H1 (cell line): Measurements from ENCODE around the gene WBP4. TPM values are rescaled to one million over a fixed set of nuclear protein-coding genes. Genes with fewer than 3 reads are reported as not detected.

ENCODE experiments used
- CTCF ChIA-PET: fragments of 300-600 bp; sonication (Branson Sonifier 250); formaldehyde crosslinking; loops from one replicate; lab custom pipeline; 2021; ENCODE audit not compliant: partially characterized antibody; lab: Charles Lee
- POLR2A ChIA-PET: fragments of 300-600 bp; sonication (Branson Sonifier 250); formaldehyde crosslinking; loops from one replicate; lab custom pipeline; 2021; ENCODE audit warnings: inconsistent platforms; ENCODE audit not compliant: partially characterized antibody; lab: Charles Lee
- DNase-seq, 2 experiments: peaks; one replicate each; pipeline versions ENCODE4 v3.0.0 to v3.0.0-alpha.2; 2010 to 2022; ENCODE audit warnings: low spot score in 2 of 2, low read depth in 1 of 2, mixed read lengths in 1 of 2
- FAIRE-seq: peaks from 2 replicates; lab custom pipeline; 2011; peaks lifted over from hg19 to GRCh38; lab: Jason Lieb, UNC
- H2AFZ ChIP-seq: 2 replicates; pipeline ENCODE4 v1.8.1; 2012; ENCODE audit warnings: low read length, inconsistent platforms
- H2AK5ac ChIP-seq: 2 replicates; pipeline ENCODE4 v1.6.1; 2013; ENCODE audit warnings: low read depth, low read length
- H2BK120ac ChIP-seq: replicated peaks from 2 replicates; pipeline ENCODE3; 2013; ENCODE audit warnings: low read depth, low read length, inconsistent platforms
- H2BK12ac ChIP-seq: 2 replicates; pipeline ENCODE4 v1.6.1; 2013; ENCODE audit warnings: low read depth, low read length
- H2BK15ac ChIP-seq: 2 replicates; pipeline ENCODE4 v1.6.1; 2013; ENCODE audit warnings: low read length
- H2BK20ac ChIP-seq: 2 replicates; pipeline ENCODE4 v1.6.1; 2013; ENCODE audit warnings: low read length
- H2BK5ac ChIP-seq: 2 replicates; pipeline ENCODE4 v1.6.1; 2013; ENCODE audit warnings: low read depth, low read length
- H3K14ac ChIP-seq: 2 replicates; pipeline ENCODE4 v1.6.1; 2013; ENCODE audit warnings: inconsistent platforms; ENCODE audit not compliant: insufficient read length
- H3K18ac ChIP-seq: 2 replicates; pipeline ENCODE4 v1.6.1; 2013; ENCODE audit warnings: low read length; ENCODE audit errors: extremely low read depth
- H3K23ac ChIP-seq: 2 replicates; pipeline ENCODE4 v1.6.1; 2013; ENCODE audit warnings: inconsistent platforms; ENCODE audit not compliant: insufficient read length
- H3K23me2 ChIP-seq: 2 replicates; pipeline ENCODE4 v1.6.1; 2013; ENCODE audit warnings: low read depth, low read length
- H3K27ac ChIP-seq: 2 replicates; pipeline ENCODE4 v1.6.1; 2011; ENCODE audit warnings: low read depth, low read length, inconsistent platforms
- H3K27me3 ChIP-seq, 4 experiments: replicated peaks in 1 of 4; 1 replicate in 1 of 4; 2 replicates in 3 of 4; pipeline versions ENCODE4 v1.6.1 to v1.8.1; 2011 to 2013; ENCODE audit warnings: low read length in 3 of 4, mild to moderate bottlenecking in 3 of 4, inconsistent platforms in 2 of 4, mixed read lengths in 2 of 4, moderate library complexity in 1 of 4; ENCODE audit not compliant: control insufficient read depth in 3 of 4, insufficient read depth in 3 of 4; ENCODE audit errors: extremely low read depth in 1 of 4
- H3K36me3 ChIP-seq, 4 experiments: 2 replicates each; pipeline versions ENCODE4 v1.6.1 to v1.8.1; 2011 to 2013; ENCODE audit warnings: mild to moderate bottlenecking in 4 of 4, low read length in 3 of 4, moderate library complexity in 2 of 4, control low read depth in 1 of 4, inconsistent platforms in 1 of 4; ENCODE audit not compliant: insufficient read depth in 4 of 4, control insufficient read depth in 2 of 4
- H3K4ac ChIP-seq: replicated peaks from 2 replicates; pipeline ENCODE3; 2013; ENCODE audit warnings: low read length, low read depth, mixed read lengths, inconsistent platforms; ENCODE audit not compliant: insufficient read length
- H3K4me1 ChIP-seq, 4 experiments: replicated peaks in 1 of 4; 1 replicate in 1 of 4; 2 replicates in 3 of 4; pipeline versions ENCODE4 v1.6.1 to v1.8.1; 2011 to 2013; ENCODE audit warnings: low read length in 3 of 4, inconsistent platforms in 2 of 4, mixed read lengths in 1 of 4; ENCODE audit not compliant: insufficient read depth in 4 of 4, control insufficient read depth in 3 of 4
- H3K4me2 ChIP-seq, 2 experiments: 2 replicates each; pipeline versions ENCODE4 v1.6.1 to v1.8.1; 2011 to 2013; ENCODE audit warnings: low read depth in 2 of 2, low read length in 2 of 2, control low read depth in 1 of 2, inconsistent platforms in 1 of 2, mild to moderate bottlenecking in 1 of 2; ENCODE audit not compliant: insufficient read depth in 1 of 2
- H3K4me3 ChIP-seq, 4 experiments: fragments of 200-600, 300-600 bp in 1 of 4; sonication (generic), shearing (Covaris generic), sonication (Bioruptor Twin) in 1 of 4; 2 replicates each; pipeline versions ENCODE4 v1.5.1 to v1.8.1; 2011 to 2016; ENCODE audit warnings: low read length in 4 of 4, low read depth in 3 of 4, control low read depth in 2 of 4, inconsistent platforms in 2 of 4, mild to moderate bottlenecking in 2 of 4, mixed read lengths in 1 of 4, moderate library complexity in 1 of 4; ENCODE audit not compliant: insufficient read depth in 2 of 4; ENCODE audit errors: extremely low read depth in 1 of 4
- H3K56ac ChIP-seq: replicated peaks from 2 replicates; pipeline ENCODE3; 2013; ENCODE audit warnings: low read depth, mild to moderate bottlenecking, mixed read lengths, low read length, inconsistent platforms; ENCODE audit not compliant: insufficient read length
- H3K79me1 ChIP-seq: 2 replicates; pipeline ENCODE4 v1.6.1; 2013; ENCODE audit warnings: low read depth, low read length, control low read depth
- H3K79me2 ChIP-seq, 2 experiments: 2 replicates each; pipeline versions ENCODE4 v1.6.1 to v1.8.1; 2012 to 2013; ENCODE audit warnings: low read length in 2 of 2, mild to moderate bottlenecking in 2 of 2, inconsistent platforms in 1 of 2; ENCODE audit not compliant: insufficient read depth in 2 of 2, control insufficient read depth in 1 of 2
- H3K9ac ChIP-seq, 4 experiments: replicated peaks in 1 of 4; 1 replicate in 1 of 4; 2 replicates in 3 of 4; pipeline versions ENCODE4 v1.6.1 to v1.8.1; 2011 to 2013; ENCODE audit warnings: low read depth in 3 of 4, low read length in 3 of 4, control low read depth in 2 of 4, mild to moderate bottlenecking in 2 of 4, moderate library complexity in 2 of 4, inconsistent platforms in 1 of 4; ENCODE audit errors: extremely low read depth in 1 of 4
- H3K9me3 ChIP-seq, 2 experiments: 2 replicates each; pipeline versions ENCODE4 v1.6.1 to v1.8.1; 2012 to 2013; ENCODE audit warnings: mild to moderate bottlenecking in 2 of 2, moderate library complexity in 2 of 2, control low read depth in 1 of 2, inconsistent platforms in 1 of 2, low read depth in 1 of 2, low read length in 1 of 2, mixed read lengths in 1 of 2; ENCODE audit not compliant: insufficient read depth in 2 of 2
- H4K20me1 ChIP-seq, 2 experiments: replicated peaks in 1 of 2; 2 replicates each; pipeline versions ENCODE3 to v1.8.1; 2011 to 2013; ENCODE audit warnings: inconsistent platforms in 2 of 2, low read length in 2 of 2, mild to moderate bottlenecking in 1 of 2; ENCODE audit not compliant: insufficient read depth in 2 of 2, control insufficient read depth in 1 of 2
- H4K5ac ChIP-seq: 2 replicates; pipeline ENCODE4 v1.6.1; 2013; ENCODE audit warnings: low read length, low read depth, mixed read lengths, inconsistent platforms; ENCODE audit not compliant: insufficient read length
- H4K8ac ChIP-seq: 2 replicates; pipeline ENCODE4 v1.8.0; 2013; ENCODE audit warnings: mild to moderate bottlenecking, moderate library complexity, low read length, inconsistent platforms; ENCODE audit not compliant: insufficient read depth; ENCODE audit errors: extremely low read depth
- H4K91ac ChIP-seq: replicated peaks from 2 replicates; pipeline ENCODE3; 2013; ENCODE audit warnings: low read length, mixed read lengths, inconsistent platforms; ENCODE audit not compliant: insufficient read length
- ATF2 ChIP-seq: IDR thresholded peaks from 2 replicates; pipeline ENCODE4 v1.6.1; 2012; ENCODE audit warnings: low read length, inconsistent platforms
- BACH1 ChIP-seq: IDR thresholded peaks from 2 replicates; pipeline ENCODE4 v1.6.1; 2012; ENCODE audit warnings: low read length, improper control_type of control experiment
- CEBPB ChIP-seq: IDR thresholded peaks from 2 replicates; pipeline ENCODE4 v1.6.1; 2012; ENCODE audit warnings: low read depth, low read length
- CTCF ChIP-seq, 3 experiments: IDR thresholded peaks; 1 replicate in 2 of 3; 2 replicates in 1 of 3; pipeline versions ENCODE4 v1.5.1 to v1.6.1; 2011; ENCODE audit warnings: low read length in 3 of 3, mild to moderate bottlenecking in 3 of 3, inconsistent platforms in 2 of 3, low read depth in 1 of 3, moderate library complexity in 1 of 3; ENCODE audit not compliant: insufficient read depth in 1 of 3; ENCODE audit errors: control extremely low read depth in 1 of 3
- RNF2 ChIP-seq: fragments of 200-900, 300-1000 bp; sonication (generic); IDR thresholded peaks from 2 replicates; pipeline ENCODE4 v1.7.1; 2016; ENCODE audit warnings: borderline replicate concordance, low read depth, mild to moderate bottlenecking, antibody characterized with exemption, low read length; ENCODE audit not compliant: poor library complexity, severe bottlenecking; ENCODE audit errors: missing control alignments
- RXRA ChIP-seq: IDR thresholded peaks from 2 replicates; pipeline ENCODE4 v1.6.1; 2011; ENCODE audit warnings: low read depth, mild to moderate bottlenecking, low read length, moderate library complexity; ENCODE audit not compliant: insufficient read depth
- SP1 ChIP-seq: IDR thresholded peaks from 2 replicates; pipeline ENCODE4 v1.6.1; 2011; ENCODE audit warnings: low read depth, low read length
- USF2 ChIP-seq: IDR thresholded peaks from 2 replicates; pipeline ENCODE4 v1.6.1; 2011; ENCODE audit warnings: low read length, improper control_type of control experiment
- WGBS, 2 experiments: shearing (Covaris generic) in 1 of 2; methylation state at CpG; one replicate each; pipeline versions ENCODE4 v1.1.6 to v1.1.7; 2013 to 2015; ENCODE audit warnings: low lambda C conversion rate in 2 of 2, mixed read lengths in 2 of 2, inconsistent platforms in 1 of 2, low coverage in 1 of 2, missing lambda C conversion rate in 1 of 2; ENCODE audit not compliant: insufficient replicate concordance in 2 of 2, insufficient coverage in 1 of 2, insufficient read length in 1 of 2; ENCODE audit errors: extremely low coverage in 1 of 2, missing lambda C conversion rate in 1 of 2; 5-methylcytosine and 5-hydroxymethylcytosine counted together
- polyA plus RNA-seq, 7 experiments: library from polyadenylated mRNA; depleted of rRNA in 3 of 7; stranded (reverse) in 5 of 7; unstranded in 2 of 7; fragments of >200 nt in 5 of 7; fragments of 200-250 nt in 2 of 7; gene quantifications; 1 replicate in 5 of 7; 2 replicates in 1 of 7; 4 replicates in 1 of 7; pipeline versions ENCODE4 v1.2.1 to v1.2.3, GENCODE V29; 2011 to 2013; ENCODE audit warnings: missing spikeins in 2 of 7, mixed read lengths in 2 of 7
- total RNA-seq: library from RNA; stranded (reverse); fragmentation: NEBNext Ultra II Directional; extraction: Animal tissue kit (Norgen Biotek cat#: 25700); gene quantifications from 2 replicates; pipeline ENCODE4 v1.2.1, GENCODE V29; 2021

Gene WBP4
- total and polyA plus RNA-seq, 2 of the 8 experiments (the other 6 are each of a cell fraction or from before 2014, with no cell fraction given) = 3.0 to 10.0 TPM

GRCh38 chr13:41012536-41012935 is 48.8 kb upstream of the WBP4 start:
- Histone ChIP-seq H3K36me3 (no peaks in the 10 kb centered on the region), H4K8ac (no peak overlapping the region), H3K23ac (no peak overlapping the region), H3K27ac (no peak overlapping the region), H2AK5ac (no peak overlapping the region), H3K4me3 (no peak overlapping the region), H3K9ac (no peak overlapping the region), H3K4me1 (peaks cover 0 to 13% (median 0%) of the 10 kb centered on the region in 4 experiments; a peak in 4 of 7 replicates), H3K79me1 (no peaks in the 10 kb centered on the region), H2BK5ac (no peak overlapping the region), H3K18ac (no peak overlapping the region), H4K5ac (no peak overlapping the region), H3K4me2 (no peak overlapping the region), H2BK20ac (no peak overlapping the region), H2BK12ac (no peak overlapping the region), H4K20me1 (no peaks in the 10 kb centered on the region), H3K14ac (no peak overlapping the region), H2BK120ac (no peak overlapping the region), H3K27me3 (no peaks in the 10 kb centered on the region), H3K9me3 (no peaks in the 10 kb centered on the region), H3K79me2 (no peaks in the 10 kb centered on the region), H3K4ac (no peak overlapping the region), H2BK15ac (no peak overlapping the region), H2AFZ (no peak overlapping the region), H3K56ac (no peak overlapping the region), H3K23me2 (no peaks in the 10 kb centered on the region), H4K91ac (no peak overlapping the region)
- DNase-seq = no peak
- POLR2A ChIA-PET = interaction anchor here (0.7 to 1.8 kb wide), 2 partner anchors 19 to 185 kb away, joined by 3 to 5 read pairs; no protein-coding TSS in a partner anchor
- 91% methylated on average over 2 of the region's 2 CpGs; no CpG with 5 or more reads in 1 of the 2 experiments for WGBS, 2 experiments
- FAIRE-seq = no peak
- CTCF ChIA-PET = interaction anchor here (0.8 to 2.7 kb wide), 3 partner anchors 9 to 47 kb away, joined by 3 to 10 read pairs (median 3); no protein-coding TSS in a partner anchor
- TF ChIP-seq USF2 (no peak), RXRA (no peak), CTCF (IDR thresholded peaks at IDR 0.05; ENCODE audit: control extremely low read depth in 1 of 3, insufficient read depth in 1 of 3, low read depth in 1 of 3, low read length in 3 of 3) (no peak), SP1 (no peak), CEBPB (no peak), ATF2 (no peak), RNF2 (no peak), BACH1 (no peak)
